Spleen (tissue), 7 donors: ENCODE data around the gene ITPKA.

Source experiments
- CTCF ChIP-seq, 11 experiments: fragments of 200-600 bp in 7 of 11; fragments of 450-650 bp in 4 of 11; sonication (generic) in 4 of 11; IDR thresholded peaks in 8 of 11; conservative IDR thresholded peaks in 3 of 11; 1 replicate in 7 of 11; 2 replicates in 4 of 11; pipeline versions ENCODE4 v1.4.0 to v1.8.0; 2016 to 2021; ENCODE audit warnings: antibody characterized with exemption in 11 of 11, inconsistent platforms in 4 of 11, mild to moderate bottlenecking in 1 of 11
- POLR2AphosphoS5 ChIP-seq, 3 donors: sonication (generic); formaldehyde crosslinking; IDR thresholded peaks; one replicate each; pipeline ENCODE4 v1.5.1; 2017; ENCODE audit warnings: antibody characterized with exemption in 3 of 3
- donor health status: DM: no; HTN: no; CAD: no; lungs with moderate emphysema.
- donor health status: DM: no; HTN: no; CAD: no.
- donor health status: DM: no; HTN: no; CAD: no.

GRCh38 chr15:41520636-41521035 lies 27.0 kb downstream of the ITPKA start:
- TF ChIP-seq CTCF (IDR thresholded peaks at IDR 0.05 in 8 of 11, conservative IDR thresholded peaks at IDR 0.05 in 3 of 11): no peak
- no peak for TF ChIP-seq POLR2AphosphoS5 (IDR thresholded peaks at IDR 0.05)
